DMS53 (cell line): ENCODE data around the gene RAB11FIP3.
A peak's percentile ranks its signal among the peaks of the same experiment; 100 is the strongest.
"Not testable (repeated sequence)": the region's sequence is repeated elsewhere in the genome, so short reads cannot be mapped to it uniquely, and the experiment has no call there.

ENCODE experiments used
- DNase-seq: peaks from one replicate; lab custom pipeline; 2025; lab: John Stamatoyannopoulos, UW

The RAB11FIP3 gene

DNA sequence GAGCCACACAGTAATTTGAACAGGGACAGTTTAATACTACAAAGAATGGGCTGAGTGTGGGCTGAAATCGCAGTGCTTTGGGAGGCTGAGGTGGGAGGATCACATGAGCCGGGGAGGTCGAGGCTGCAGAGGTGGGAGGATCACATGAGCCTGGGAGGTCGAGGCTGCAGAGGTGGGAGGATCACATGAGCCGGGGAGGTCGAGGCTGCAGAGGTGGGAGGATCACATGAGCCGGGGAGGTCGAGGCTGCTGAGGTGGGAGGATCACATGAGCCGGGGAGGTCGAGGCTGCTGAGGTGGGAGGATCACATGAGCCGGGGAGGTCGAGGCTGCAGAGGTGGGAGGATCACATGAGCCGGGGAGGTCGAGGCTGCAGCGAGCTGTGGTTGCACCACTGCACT, 69.2 kb downstream of the RAB11FIP3 start:
- DNase-seq = not testable (repeated sequence)

DNA sequence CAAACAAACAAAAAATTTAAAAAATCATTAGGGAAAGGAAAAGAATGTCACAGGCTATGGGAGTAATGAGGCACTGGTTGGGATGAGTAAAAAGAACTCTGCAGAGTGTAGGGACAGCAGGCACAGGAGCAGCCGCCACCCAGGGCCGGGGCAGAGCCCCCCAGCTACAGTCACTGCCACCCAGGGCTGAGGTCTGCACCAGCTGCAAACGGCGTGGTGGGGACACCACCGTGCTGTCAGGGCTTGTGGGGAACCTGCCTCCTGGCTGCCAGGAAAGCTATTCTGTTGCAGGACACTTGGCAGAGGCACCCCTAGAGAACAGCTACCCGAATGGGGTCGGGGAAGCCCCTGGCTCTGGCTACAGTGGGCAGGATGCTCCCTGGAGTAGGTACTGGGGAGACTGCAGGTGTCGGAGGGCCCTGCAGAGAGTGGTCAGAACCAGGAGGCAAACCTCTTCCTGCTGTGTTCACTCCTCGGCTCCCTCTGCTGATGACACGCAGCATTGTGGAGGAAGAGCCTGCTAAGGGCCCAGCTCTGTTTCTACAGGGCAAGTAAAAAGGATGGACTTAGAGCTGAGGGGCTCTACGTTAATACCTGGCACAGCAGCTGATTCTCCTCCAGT, 69.8 kb downstream of the RAB11FIP3 start:
- peak; percentile 68 for DNase-seq

DNA sequence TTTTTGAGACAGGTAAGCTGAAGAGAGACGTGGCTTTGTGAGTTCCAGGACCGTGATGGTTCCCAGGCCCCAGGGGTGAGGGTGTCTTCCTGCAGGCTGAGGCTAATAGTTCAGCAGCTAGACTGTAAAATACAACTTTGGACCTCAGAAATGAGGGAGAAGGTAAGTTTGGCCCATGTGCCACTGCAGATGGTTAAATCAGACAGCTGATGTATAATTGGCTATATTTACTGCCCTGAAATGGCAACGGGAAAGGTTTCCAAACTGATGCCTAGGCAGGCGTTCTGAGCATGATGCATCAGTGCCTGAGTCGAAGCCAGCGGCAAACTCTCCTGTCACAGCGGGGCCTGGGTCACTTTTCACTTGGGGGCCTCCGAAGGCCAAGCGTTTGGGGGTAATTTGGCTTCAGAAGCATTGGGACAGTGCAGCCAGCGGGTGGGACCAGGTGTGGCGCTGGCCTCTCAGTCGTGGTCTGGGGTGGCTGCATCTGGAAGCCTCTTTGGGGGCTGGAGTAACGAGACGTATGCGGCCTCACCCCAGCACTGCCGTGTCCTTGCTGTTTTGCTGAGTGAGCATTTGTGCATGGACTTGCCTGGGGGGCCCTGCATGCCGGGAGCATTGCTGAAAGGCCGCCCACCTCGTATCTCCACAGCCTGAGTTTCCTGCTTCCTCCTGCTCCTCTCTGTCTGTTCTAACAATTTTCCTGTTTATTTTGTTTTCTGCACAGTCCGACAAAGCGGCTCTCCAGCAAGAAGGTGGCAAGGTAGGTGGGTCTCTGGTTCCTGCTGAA, 70.8 kb downstream of the RAB11FIP3 start:
- no peak for DNase-seq

DNA sequence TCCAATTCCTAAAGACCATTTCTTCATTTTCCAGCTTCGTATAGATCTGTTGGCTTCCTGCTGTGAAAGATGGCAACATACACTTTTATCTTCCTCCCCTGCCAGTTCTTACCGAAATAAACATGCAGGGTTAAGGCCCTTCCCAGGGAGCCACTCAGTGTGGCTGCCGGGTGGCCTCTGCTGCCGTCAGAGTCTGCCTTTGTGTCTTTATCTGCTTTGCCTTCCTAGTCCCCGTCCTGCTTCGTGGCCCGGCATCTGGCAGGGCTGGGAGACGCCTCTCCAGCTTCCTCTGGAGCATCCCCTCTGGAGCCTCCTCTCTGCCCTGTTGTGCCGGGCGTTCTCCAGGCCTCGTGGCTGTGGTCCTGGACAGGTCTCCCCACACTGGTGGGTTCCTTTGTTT, 71.8 kb downstream of the RAB11FIP3 start:
- no peak for DNase-seq

DNA sequence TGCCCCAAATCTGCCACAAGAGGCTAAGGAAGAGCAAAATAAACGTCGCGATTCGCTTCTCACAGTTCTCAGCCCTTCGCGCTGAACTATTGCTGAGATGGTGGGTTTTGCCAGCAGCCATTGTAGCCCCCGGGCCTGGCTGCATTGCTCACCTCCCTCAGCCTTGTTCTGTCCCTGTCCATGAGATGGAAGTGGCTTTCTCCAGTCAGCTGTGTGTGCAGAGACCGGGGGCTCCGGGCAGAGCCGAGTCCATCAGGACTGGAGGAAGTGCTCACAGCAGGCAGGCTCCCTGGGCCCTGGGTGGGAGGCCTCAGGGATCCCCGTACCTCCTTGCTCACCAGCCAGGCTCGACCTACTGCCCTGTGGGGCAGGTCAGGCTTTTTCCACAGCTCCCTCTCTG, 74.5 kb downstream of the RAB11FIP3 start:
- no peak for DNase-seq

DNA sequence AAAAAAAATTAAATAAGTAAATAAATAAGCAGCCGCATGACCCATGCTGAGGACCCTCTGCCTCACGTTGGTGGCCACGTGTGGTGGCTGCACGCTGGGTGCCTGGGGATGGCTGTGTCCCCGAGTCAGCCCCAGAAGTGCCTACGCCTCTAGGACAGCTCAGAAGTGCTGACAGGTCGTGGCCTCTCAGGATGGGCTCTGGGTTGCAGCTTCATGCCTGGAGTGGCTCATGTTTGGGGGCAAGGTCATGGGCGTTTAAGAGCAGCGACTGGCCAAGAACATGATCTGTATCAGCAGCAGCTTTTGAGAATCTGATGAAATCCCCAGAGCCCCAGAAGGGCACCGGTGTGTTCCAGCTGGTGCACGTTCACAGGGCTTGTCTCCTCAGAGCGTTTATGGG, 75.3 kb downstream of the RAB11FIP3 start:
- no peak for DNase-seq

DNA sequence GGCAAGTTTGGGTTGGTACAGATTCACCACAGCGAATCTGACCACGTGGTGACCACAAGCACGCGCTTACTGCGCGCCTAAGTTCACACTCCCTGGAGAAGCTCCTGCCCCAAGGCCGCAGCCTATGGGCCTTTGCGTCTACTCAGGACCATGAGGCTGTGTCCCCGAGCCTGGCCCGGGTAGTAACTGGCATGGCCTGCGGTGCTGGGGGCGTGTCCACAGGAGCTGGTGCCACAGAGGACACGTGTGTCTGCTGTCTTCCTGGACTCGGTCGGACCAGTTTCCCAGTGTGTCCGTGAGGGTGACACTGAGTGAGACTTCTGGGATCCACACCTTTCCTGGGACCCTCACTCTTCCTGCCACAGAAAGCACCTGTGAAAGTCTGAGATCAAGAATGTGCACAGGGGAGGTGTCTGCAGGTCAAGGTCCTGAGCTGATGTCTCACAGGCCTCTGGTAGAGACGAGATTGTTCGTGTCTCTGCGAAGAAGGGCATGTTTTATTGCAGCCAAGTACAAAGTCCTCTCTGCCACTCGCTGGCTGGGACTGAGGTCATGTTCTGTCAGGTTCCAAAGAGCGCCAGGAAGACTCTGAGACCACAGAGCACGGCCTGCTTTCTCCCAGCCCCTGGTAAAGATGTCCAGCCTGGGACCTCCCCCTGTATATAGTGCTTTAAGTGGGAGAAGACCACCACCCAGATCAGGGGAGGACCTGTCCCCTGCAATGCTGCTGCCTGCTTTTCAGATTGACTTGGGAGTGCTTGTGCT, 76.9 kb downstream of the RAB11FIP3 start:
- DNase-seq = peak; percentile 33

DNA sequence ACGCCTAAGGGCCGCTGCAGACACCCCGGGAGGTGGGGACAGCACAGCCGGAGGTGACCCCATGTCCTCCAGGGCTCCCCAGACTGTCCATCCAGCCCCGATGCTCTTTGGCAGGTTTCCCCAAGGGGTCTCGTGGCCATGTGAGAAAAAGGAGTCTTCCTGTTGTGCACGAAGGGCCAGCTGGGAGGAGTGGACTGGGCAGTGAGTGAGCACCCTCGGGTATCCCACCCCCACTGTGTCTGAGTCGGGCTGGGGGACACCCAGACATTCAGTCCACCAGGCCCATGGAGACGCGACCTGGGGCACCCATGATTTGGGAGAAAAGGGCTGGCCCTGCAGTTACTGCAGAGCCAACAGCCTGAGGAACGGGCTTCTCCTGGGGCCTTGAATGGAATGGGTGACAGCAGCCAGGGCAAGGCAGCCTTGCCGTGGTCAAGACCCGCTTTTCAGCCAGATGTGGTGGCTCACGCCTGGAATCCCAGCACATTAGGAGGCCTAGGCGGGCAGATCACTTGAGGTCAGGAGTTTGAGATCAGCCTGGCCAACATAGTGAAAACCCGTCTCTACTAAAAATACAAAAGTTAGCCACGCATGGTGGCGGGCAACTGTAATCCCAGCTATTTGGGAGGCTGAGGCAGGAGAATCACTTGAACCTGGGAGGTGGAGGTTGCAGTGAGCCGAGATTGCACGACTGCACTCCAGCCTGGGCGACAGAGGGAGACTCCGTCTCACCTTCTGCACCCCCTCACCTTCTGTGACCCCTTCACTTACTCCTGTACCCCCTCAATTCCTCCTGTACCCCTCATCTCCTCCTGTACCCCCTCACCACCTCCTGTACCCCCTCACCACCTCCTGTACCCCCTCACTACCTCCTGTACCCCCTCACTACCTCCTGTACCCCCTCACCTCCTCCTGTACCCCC, 78.0 kb downstream of the RAB11FIP3 start:
- peak; percentile 16 for DNase-seq

DNA sequence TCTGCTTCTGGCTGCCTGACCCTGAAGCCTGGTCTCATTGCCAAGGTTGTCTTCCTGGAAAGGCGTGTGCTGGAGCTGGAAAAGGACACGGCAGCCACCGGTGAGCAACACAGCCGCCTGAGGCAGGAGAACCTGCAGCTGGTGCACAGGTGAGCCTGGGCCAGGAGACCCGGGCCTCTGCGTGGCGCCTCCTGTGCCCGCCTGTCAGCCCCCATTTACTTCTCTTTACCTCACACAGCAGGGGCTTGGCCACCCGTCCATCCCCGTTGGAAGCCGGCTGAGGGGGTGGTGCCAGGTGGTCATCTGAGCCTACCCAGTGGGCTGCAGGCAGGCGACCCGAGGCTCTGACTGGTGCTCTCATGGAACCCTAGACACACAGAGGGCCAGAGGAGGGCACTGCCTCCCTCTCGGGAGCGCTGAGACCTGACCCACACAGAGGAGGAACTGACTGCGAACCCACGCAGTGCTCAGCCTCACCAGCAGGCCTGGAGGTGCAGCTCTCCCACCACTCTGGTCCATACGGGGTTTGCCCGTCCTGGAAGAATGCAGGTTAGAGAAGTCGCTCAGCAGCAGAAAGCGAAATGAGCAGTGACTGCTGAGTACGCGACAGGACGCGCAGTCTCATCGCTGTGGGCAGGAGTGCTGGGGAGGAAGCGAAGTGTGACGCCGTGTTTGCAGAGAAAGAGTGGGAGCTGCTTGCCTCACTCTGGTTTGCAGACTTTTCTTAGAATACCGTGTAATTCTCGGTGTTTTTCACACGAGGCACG, 80.2 kb downstream of the RAB11FIP3 start:
- DNase-seq = no peak

DNA sequence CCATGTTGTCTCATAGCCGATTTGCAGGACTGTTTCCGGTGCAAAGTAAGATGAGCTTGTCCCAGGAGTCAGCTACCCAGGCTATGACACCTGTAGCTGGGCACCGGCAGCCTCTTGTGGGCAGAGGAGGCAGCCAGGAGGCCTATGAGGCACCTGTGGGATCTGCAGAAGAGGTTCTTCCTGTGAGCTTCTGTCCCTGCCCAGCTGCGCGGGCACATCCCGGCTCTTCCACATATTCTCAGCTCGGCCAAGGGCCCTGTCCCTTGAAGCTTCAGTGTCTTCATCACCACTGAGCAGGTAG, 80.7 kb downstream of the RAB11FIP3 start:
- DNase-seq = no peak

DNA sequence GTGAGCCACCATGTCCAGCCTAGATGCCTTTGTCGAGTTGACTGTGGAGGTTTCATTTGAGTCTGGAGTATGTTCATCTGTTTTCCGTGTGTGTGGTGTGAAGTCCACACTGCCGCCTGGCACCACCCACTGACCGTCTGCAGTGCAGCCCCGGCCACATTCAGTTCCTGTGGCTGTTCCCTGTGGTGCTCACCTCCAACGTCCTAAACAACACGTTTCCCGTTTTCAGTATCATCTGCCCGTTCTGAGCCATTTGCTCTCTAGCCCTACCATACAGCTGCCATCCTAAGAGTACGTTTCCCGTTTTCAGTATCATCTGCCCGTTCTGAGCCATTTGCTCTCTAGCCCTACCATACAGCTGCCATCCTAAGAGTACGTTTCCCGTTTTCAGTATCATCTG, 82.1 kb downstream of the RAB11FIP3 start:
- DNase-seq = not testable (repeated sequence)

DNA sequence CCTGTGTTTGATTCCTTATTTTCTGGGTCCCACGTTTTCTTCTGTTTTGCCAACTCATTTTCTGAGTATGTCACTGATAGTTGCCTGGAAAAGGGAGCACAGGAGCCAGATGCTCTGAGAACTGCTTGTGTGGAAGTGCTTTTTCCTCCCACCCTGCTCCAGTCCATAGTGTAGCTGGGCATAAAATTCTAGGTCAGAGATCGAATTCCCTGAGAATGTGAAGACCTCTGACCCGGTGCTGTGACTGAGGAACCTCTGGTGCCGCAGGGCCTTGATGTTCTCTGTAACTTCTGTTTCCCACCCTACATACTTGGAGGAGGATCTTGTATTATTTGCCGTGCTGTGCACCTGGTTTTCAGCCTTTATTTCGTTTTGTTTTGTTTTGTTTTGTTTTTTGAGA, 82.5 kb downstream of the RAB11FIP3 start:
- DNase-seq = no peak

DNA sequence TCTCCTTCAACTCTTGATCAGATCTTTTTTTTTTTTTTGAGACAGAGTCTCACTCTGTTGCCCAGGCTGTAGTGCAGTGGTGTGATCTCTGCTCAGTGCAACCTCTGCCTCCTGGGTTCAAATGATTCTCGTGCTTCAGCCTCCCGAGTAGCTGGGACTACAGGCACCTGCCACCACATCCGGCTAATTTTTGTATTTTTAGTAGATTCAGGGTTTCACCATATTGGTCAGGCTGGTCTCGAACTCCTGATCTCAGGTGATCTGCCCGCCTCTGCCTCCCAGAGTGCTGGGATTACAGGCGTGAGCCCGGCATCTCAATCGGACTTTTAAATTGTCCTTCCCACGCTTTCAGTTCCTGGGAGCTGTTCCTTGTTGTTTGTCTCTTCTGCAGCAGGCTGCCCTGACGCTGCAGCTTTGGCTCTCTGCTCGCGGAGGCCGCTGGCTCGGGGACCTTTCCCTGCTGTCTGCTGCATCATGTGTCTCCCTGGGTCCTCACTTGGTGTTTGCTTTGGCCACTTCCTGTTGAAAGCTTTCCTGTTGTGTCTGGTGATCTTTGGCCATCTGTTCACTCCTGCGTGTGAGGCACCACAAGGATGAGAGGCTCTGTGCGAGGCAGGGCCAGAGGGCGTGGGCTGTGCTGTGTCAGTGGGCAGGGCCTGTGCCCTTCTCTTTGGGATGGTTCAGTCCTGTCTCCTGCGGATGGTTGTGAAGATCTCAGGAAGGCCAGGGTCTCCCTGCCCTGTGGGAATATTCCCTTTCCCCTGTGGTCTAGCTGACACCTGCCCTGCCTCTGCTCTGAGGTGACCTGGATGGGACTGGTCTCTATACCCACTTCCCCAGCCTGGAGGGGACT, 83.7 kb downstream of the RAB11FIP3 start:
- DNase-seq = peak; percentile 95

DNA sequence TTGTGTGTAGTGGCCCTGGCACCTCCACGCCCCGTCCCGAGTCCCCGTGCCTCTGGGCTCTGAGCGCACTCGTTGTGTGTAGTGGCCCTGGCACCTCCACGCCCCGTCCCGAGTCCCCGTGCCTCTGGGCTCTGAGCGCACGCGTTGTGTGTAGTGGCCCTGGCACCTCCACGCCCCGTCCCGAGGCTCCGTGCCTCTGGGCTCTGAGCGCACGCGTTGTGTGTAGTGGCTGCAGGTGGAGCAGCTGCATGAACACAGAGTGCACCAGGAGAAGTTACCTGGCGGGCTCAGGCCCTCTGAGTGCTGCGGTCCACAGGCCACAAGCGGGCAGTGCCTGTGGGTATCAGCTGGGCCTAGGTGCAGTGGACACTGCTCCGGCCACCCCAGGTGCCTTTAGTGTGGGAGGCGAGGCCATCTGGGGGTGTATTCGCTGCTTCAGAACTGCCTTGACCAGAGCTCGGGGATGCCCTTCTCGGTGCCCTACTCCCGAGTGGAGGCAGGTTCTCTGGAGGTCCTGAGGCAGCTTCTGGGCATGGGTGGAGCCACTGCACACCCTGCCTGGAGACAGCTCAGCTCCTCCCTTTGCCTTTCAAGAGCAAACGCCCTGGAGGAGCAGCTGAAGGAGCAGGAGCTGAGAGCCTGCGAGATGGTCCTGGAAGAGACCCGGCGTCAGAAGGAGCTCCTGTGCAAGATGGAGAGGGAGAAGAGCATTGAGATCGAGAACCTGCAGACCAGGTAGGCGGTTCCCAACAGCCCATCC, 84.8 kb downstream of the RAB11FIP3 start:
- DNase-seq = no peak

DNA sequence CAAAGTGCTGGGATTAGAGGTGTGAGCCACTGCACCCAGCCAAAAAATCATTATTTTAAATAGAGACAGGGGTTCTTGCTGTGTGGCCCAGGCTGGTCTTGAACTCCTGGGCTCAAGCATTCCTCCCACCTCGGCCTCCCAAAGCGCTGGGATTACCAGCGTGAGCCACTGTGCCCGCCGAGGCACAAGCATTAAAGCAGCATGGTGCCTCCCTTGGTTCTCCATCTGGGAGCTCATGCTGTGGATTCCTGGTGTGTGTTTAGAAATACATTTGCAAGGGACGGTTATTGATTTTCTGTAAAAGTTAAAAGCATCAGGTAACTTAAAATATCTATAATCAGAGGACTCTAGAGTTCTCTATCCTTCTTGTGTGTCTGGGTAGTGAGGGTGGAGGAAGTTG, 87.4 kb downstream of the RAB11FIP3 start:
- DNase-seq = no peak

DNA sequence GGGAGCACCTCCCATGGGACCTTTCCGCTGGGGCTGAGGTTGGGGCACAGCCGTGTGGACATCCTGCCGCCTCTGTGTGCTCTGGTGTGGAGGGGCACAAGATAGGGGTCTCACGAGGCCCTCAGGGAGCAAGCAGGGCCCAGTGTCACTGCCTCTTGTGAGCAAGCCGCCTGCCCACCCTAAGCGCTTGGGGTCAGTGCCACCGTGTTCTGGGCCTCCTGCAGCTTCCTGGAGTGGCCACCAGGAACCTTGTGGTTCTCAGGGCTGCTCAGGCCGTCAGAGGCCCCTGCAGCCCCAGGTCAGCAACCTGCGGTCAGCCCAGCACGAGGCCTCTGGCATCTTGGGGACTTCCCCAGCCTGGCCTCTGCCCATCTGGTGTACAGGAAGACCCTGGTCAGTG, 88.5 kb downstream of the RAB11FIP3 start:
- no peak for DNase-seq

DNA sequence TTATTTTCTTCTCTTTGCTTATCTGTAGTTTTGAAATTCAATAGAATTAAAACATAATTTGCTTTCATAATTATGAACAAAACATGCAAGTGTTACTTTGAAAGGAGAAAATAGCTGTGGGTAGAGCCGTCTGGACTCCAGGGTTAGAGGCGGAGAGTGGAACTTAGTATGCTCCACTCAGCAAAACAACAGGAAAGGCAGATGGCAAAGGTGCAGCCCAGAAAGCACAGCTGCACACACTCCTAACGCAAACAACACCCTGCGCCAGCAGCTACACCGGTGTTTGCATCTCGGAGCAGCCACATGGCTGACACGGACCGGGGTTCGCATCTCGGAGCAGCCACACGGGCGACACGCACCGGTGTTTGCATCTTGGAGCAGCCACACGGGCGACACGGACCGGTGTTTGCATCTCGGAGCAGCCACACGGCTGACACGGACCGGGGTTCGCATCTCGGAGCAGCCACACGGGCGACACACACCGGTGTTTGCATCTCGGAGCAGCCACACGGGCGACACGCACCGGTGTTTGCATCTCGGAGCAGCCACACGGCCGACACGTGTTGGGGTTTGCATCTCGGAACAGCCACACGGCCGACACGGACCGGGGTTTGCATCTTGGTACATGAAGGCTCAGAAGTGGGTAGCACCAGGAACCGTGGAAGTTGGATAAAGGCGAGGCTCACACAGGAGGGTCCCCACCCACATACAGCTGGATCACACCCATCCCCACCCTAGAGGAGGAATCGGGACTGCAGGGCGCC, 89.9 kb downstream of the RAB11FIP3 start:
- no peak for DNase-seq

DNA sequence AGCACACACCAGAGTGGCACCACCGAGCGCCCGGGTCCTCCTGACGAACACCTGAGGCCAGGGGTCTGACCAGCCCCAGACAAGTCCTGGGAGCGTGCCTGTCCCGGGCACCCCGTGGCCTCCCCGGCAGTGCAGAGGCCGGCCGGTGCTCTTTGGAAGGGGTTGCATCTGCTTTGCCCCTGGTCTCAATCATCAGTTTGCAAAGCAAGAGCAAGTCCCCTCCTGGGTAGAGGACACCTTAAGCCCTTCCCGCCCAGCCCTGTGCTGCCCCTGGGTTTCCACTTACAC, 90.4 kb downstream of the RAB11FIP3 start:
- no peak for DNase-seq

DNA sequence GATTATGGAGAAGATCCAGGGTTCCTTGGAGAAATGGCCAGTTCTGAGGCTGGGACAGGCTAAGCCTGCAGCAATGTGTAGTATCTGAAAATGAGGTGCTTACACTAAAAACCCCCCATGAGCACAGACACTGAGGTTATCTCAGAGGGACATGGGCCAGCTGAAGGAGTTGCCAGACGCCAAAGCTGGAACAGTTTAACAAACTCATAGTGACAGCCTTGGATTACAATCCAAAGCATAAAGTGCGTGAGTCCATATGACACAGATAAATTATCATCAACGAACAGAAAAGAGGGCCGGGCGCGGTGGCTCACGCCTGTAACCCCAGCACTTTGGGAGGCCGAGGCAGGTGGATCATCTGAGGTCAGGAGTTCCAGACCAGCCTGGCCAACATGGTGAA, 90.9 kb downstream of the RAB11FIP3 start:
- DNase-seq = no peak
